ENCODE data around the gene SLC37A3. TPM values are rescaled to one million over a fixed set of nuclear protein-coding genes. Genes with fewer than 3 reads are reported as not detected.
A peak's percentile ranks its signal among the peaks of the same experiment; 100 is the strongest.
"Not testable (repeated sequence)": the region's sequence is repeated elsewhere in the genome, so short reads cannot be mapped to it uniquely, and the experiment has no call there.

Gene SLC37A3
- total and polyA plus RNA-seq, 5 experiments from 2014 or later = 7.3 to 38.3 (median 9.6) TPM

DNA sequence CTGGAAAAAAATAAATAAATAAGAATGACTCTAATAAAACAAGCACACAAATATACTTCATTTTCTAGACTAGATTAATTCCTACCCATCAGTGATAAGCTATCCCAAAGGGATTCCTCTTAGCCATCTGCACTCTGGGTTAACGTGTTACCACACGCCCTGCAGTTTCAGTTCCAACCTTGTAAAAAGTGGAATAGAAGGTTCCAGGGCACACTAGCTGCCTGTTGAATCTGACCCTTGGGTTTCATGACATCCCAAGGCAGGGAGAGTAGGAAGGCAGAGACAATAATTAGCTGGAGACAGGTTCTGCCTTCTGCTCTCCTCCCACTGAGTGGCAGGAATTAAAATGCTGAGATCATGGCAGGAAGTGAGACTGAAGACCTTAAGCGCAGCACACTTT lies 33.5 kb downstream of the SLC37A3 start:
- Mint-ChIP-seq H3K27me3 (no peaks in the 10 kb centered on the region), H3K4me3 (no peak overlapping the region), H3K4me1 (peaks cover under 1 to 7% (median 4%) of the 10 kb centered on the region in 4 donors), H3K9me3 (no peaks in the 10 kb centered on the region), H3K36me3 (peaks cover 5 to 54% (median 23%) of the 10 kb centered on the region in 3 donors), H3K27ac (peak overlapping the region in 1 of 10 donors; percentile 43)
- POLR2A ChIA-PET = no interaction called here
- no peak for ATAC-seq
- DNase-seq = no peak

DNA sequence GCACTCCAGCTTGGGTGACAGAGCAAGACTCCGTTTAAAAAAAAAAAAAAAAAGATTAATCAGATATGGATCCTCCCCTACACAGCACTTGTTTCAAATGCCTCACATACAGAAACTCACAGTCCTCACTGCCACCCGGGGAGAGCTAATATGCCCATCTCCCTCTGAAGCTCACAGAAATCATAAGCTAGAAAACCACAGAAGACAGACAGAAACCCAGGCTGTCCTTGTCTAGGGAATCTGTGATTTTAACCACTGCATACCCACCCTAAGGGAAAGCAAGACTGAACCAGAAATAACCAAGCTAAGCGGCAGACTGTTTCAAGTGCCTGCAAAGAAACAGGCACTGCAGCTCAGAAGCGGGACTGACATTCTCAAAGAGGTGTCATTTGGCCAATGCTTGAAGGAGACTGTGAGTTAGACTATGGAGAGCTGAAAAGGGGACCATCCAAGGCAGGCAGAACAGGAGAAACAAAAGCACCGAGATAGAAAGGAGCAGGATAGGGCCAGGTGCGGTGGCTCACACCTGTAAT lies 37.6 kb downstream of the SLC37A3 start:
- H3K4me3 Mint-ChIP-seq = no peak overlapping the region
- H3K27me3 Mint-ChIP-seq = no peaks in the 10 kb centered on the region
- H3K9me3 Mint-ChIP-seq = no peaks in the 10 kb centered on the region
- DNase-seq = no peak
- POLR2A ChIA-PET = no interaction called here
- peaks cover 5 to 60% (median 13%) of the 10 kb centered on the region in 3 donors for H3K36me3 Mint-ChIP-seq
- ATAC-seq = no peak
- peaks cover 5 to 25% (median 21%) of the 10 kb centered on the region in 4 donors for H3K4me1 Mint-ChIP-seq
- peak overlapping the region in 5 of 10 donors; percentile 11 to 64 (median 54) for H3K27ac Mint-ChIP-seq

DNA sequence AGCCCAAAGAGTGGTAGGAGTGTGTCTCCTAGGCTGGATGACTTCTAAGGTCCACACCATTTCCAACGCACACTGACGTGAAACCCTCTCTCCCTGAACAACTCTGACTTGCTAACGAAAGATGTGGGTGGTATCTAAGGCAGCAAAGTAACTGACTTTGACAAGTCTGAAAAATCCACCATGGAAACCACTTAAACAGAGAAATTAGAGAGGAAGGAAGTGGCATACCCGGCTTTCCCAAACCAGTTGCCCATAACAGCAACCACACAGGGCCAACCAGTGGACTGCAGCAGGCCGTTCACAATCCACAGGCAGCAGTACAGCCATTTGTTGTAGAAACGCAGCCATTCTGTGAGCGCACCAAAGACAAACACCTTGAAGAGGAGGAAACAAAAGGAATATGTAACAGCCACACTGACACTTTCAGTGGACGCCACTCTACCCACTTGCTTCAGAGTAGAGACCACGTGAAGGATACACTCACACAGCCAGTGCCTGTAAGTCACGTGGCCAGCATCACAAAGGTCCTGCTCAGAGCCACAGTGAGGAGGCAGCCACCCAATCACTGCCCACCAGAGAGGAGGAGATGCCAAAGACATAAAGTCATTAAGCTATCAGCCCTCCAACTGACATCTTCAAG lies 39.8 kb downstream of the SLC37A3 start:
- peaks cover 5 to 65% (median 14%) of the 10 kb centered on the region in 3 donors for H3K36me3 Mint-ChIP-seq
- POLR2A ChIA-PET = interaction anchor here (0.7 to 0.8 kb wide), 2 partner anchors 17 to 60 kb away, joined by 3 read pairs; no protein-coding TSS in a partner anchor
- ATAC-seq (peak in 1 of 2 donors; percentile 41), DNase-seq (no peak)
- peak overlapping the region in 8 of 10 donors; percentile 27 to 91 (median 64) for H3K4me3 Mint-ChIP-seq
- H3K27ac Mint-ChIP-seq = peak overlapping the region in 9 of 10 donors; percentile 42 to 93 (median 75)
- no peaks in the 10 kb centered on the region for H3K9me3 Mint-ChIP-seq
- H3K4me1 Mint-ChIP-seq = peaks cover 7 to 25% (median 21%) of the 10 kb centered on the region in 4 donors
- H3K27me3 Mint-ChIP-seq = no peaks in the 10 kb centered on the region

DNA sequence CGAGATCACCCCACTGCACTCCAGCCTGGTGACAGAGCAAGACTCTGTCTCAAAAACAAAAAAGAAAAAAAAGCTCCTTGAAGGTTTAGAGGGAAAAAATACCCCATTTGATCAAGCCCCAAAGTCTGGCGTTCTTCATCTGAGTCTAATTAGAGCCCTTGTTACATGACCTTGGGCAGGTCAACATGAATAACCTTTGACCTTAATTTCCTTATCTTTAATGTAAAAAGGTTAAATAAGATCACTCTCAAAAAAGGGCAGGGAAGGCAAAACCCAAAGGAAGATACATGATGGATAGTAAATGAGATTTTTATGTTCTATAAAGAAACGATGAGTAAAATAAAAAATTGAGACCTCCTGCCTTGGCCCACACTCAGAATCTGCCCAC lies 40.3 kb downstream of the SLC37A3 start:
- Mint-ChIP-seq H3K27me3 (no peaks in the 10 kb centered on the region), H3K9me3 (no peaks in the 10 kb centered on the region)

DNA sequence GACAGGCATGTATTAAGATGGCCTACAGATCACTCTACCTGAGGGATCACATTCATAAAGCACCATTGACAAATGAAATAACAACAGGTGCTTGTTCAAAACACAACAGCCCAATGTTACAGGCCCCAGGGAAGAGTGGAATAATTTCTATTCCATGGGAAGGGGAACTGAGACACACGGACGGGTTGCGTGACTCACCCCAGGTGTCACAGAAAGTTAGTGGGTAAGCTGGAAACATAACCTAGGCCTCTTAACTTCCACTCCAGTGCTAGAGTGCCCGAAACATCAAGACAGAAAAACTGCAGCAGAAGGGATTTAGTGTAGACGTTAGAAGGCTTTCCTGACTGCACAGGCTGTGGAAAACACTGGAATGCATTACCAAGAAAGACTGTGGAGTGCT lies 48.3 kb downstream of the SLC37A3 start:
- DNase-seq = no peak
- peaks cover 0 to 11% (median 1%) of the 10 kb centered on the region in 4 donors for H3K4me1 Mint-ChIP-seq
- ATAC-seq = no peak
- peaks cover 6 to 84% (median 37%) of the 10 kb centered on the region in 3 donors for H3K36me3 Mint-ChIP-seq
- peak overlapping the region in 1 of 10 donors; percentile 27 for H3K27ac Mint-ChIP-seq
- H3K9me3 Mint-ChIP-seq = no peaks in the 10 kb centered on the region
- H3K27me3 Mint-ChIP-seq = no peaks in the 10 kb centered on the region
- POLR2A ChIA-PET = no interaction called here
- no peak overlapping the region for H3K4me3 Mint-ChIP-seq

More for the DNA sequence above, 40.3 kb downstream of the SLC37A3 start:
- H3K27ac Mint-ChIP-seq = peak overlapping the region in 6 of 10 donors; percentile 42 to 93 (median 74)
- H3K4me1 Mint-ChIP-seq = peaks cover 9 to 25% (median 21%) of the 10 kb centered on the region in 4 donors
- H3K4me3 Mint-ChIP-seq = no peak overlapping the region
- POLR2A ChIA-PET = interaction anchor here (0.7 kb wide), 1 partner anchor 60 kb away, joined by 3 read pairs; no protein-coding TSS in a partner anchor
- peaks cover 5 to 70% (median 14%) of the 10 kb centered on the region in 3 donors for H3K36me3 Mint-ChIP-seq
- ATAC-seq = no peak
- no peak for DNase-seq

DNA sequence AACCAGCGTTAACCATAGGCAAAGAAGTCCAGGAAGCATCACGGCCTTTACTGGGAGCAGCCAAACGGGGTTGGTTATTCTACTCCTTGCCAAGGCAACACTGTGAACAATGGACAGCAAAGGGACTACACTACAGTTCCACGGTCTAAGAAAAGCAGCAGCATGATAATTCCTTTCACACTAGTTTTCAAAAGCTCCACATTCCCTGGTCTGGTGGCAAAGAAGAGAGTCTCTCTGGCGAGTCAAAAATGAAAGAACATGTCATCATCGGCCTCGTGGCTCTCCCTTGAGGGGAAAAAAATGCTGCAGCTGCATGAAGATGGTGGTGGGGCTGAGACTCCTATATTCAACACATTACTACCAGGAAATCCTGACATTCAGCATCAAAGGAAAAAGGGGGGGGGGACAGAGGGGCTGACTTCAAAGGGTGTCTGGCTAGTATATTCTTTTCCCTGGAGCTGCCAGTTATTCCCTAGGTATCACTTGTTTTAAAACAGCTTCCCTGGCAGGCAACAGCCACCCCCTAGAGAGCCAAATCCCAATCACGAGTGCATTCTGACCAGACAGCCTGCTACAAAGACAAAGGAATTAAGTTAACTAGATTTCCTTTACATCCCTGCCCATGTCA lies 49.1 kb downstream of the SLC37A3 start:
- DNase-seq = no peak
- Mint-ChIP-seq H3K27ac (peak overlapping the region in 3 of 10 donors; percentile 21 to 88 (median 54)), H3K4me3 (no peak overlapping the region), H3K36me3 (peaks cover 6 to 81% (median 33%) of the 10 kb centered on the region in 3 donors), H3K27me3 (no peaks in the 10 kb centered on the region), H3K4me1 (peaks cover 0 to 11% (median 1%) of the 10 kb centered on the region in 4 donors), H3K9me3 (no peaks in the 10 kb centered on the region)
- no peak for ATAC-seq
- POLR2A ChIA-PET = no interaction called here

DNA sequence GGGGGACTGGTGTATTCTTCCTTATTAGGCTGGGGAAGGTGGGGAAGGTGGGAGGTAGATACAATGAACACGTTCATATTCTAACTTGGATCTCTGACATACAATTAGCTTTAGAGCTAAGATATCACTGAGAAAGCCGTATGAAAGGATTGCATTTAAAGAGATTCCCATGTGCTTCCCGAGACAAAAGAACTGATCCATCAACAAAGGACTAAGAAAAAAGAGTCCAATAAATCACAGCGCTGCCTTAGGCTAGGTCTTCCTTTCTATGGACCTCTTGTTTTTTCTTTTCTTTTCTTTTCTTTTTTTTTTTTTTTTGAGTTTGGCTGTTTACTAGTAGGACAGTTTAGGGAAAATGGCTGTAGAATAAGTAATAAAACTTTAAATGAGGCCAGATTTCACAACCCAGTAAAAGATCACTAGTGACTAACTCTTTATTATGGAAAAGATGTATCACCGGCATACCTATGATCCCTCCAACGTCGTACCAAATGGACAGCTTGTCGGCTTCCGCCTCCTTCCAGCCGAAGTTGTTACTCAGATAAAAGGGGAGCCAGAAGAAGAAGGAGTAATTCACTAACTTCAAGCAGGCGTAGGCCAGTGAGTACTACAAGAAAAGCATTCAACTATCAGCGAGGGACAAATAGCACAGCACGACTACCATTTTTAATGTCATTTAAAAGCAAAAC lies 50.0 kb downstream of the SLC37A3 start:
- Mint-ChIP-seq H3K36me3 (peaks cover 6 to 83% (median 34%) of the 10 kb centered on the region in 3 donors), H3K9me3 (no peaks in the 10 kb centered on the region), H3K27ac (peak overlapping the region in 1 of 10 donors; percentile 73), H3K4me1 (peaks cover 0 to 11% (median under 1%) of the 10 kb centered on the region in 4 donors), H3K27me3 (no peaks in the 10 kb centered on the region), H3K4me3 (no peak overlapping the region)
- no peak for ATAC-seq
- no peak for DNase-seq
- POLR2A ChIA-PET = interaction anchor here (0.7 kb wide), 1 partner anchor 55 kb away, joined by 4 read pairs; no protein-coding TSS in a partner anchor

DNA sequence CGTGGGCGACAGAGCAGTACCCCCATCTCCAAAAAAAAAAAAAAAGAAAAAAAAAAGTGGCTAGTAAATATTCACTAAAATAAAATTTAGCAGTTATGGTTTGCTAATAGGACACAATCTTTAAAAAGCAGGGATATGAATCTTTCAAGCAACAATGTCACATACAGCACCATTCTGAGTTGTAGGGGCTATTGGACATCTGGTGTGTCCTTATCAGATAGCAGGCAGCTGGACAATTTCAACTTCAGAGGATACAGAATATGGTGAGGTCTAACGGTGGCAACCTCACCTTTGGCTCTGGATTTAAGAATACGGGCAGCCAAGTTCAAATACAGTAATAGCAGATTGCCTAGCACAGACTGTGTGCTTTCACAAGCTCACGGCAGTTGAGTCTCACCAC lies 51.1 kb downstream of the SLC37A3 start:
- peak overlapping the region in 1 of 10 donors; percentile 1 for H3K27ac Mint-ChIP-seq
- POLR2A ChIA-PET = interaction anchor here (0.7 kb wide), 1 partner anchor 35 kb away, joined by 4 read pairs; no protein-coding TSS in a partner anchor
- DNase-seq = no peak
- ATAC-seq = no peak
- H3K27me3 Mint-ChIP-seq = no peaks in the 10 kb centered on the region
- H3K4me1 Mint-ChIP-seq = peaks cover 0 to 11% (median under 1%) of the 10 kb centered on the region in 4 donors
- H3K36me3 Mint-ChIP-seq = peaks cover 8 to 83% (median 33%) of the 10 kb centered on the region in 3 donors
- H3K9me3 Mint-ChIP-seq = no peaks in the 10 kb centered on the region
- no peak overlapping the region for H3K4me3 Mint-ChIP-seq

DNA sequence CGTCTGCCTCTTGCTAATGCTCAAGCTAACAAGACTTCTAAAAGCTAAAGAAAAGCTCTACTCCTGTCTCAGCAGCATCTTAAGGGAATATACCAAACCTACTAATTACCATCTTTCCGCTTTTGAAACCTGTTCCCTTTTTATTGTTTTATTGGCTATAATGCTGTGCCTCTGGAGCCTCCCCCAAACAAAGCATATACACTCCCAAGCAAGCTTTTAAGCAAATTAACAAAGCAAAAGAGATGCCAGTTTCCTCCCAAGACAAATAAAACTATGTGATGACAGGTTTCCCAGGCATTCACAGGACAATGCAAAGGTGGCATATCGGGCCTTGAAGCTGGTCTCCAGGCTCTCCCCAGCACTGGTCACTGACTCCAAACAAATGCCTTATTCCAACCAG lies 52.9 kb downstream of the SLC37A3 start:
- no peak for ATAC-seq
- no peaks in the 10 kb centered on the region for H3K27me3 Mint-ChIP-seq
- no peak overlapping the region for H3K27ac Mint-ChIP-seq
- DNase-seq = no peak
- no peak overlapping the region for H3K4me3 Mint-ChIP-seq
- peaks cover 18 to 85% (median 21%) of the 10 kb centered on the region in 3 donors for H3K36me3 Mint-ChIP-seq
- no peaks in the 10 kb centered on the region for H3K9me3 Mint-ChIP-seq
- H3K4me1 Mint-ChIP-seq = peaks cover 0 to 11% (median under 1%) of the 10 kb centered on the region in 4 donors
- POLR2A ChIA-PET = no interaction called here

DNA sequence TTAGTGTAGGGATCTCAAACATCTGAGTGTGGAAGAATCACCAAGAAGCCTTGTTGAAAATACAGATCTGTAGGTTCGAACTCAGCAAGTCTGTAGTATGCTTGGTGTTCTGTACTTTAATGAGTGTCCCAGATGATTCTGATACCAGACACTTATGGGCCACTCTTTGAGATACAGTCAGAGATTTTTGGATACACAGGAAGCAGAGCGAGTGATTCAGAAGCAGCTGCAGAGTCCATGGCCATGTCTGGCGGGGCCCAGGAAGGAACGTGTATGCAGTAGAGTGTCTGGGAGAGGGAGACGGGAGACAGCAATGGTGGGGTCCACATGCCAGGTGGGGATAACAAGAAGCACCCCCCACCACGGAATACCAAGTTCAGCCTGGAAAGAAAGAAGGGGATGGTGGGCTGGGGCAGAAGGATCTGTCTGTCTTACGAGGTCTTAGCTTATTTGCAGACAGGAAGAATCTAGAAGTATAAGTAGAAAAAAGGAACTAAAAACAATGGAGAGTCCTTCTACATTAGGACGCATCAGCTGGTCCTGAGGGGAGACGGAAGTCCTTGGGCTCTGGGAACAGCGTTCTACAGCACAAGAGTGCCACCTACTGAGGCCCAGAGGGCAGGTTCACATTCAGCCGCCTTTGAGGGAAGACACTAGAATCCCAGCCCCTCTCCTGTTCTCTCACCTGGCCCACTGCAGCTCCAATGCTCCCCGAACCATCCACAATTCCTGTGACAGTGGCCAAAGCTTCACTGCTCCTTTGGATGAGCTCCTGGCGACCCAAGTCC lies 55.4 kb downstream of the SLC37A3 start:
- POLR2A ChIA-PET = no interaction called here

DNA sequence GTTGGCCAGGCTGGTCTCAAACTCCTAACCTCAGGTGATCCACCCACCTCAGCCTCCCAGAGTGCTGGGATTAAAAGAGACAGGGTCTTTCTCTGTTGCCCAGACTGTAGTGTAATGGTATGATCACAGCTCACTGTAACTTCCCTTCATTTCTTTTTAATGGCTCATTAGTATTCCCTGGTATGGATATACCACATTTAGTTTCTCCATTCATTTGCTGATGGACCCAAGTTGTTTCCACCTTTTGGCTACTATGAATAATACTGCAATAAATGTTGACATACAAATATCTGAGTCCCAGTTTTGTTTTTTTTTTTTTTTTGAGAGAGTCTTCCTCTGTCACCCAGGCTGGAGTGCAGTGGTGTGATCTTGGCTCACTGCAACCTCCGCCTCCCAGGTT lies 59.4 kb downstream of the SLC37A3 start:
- H3K4me1 Mint-ChIP-seq, ATAC-seq, H3K27me3 Mint-ChIP-seq, POLR2A ChIA-PET, H3K4me3 Mint-ChIP-seq, H3K9me3 Mint-ChIP-seq, DNase-seq: not testable (repeated sequence)
- Mint-ChIP-seq H3K27ac (peak overlapping the region in 1 of 10 donors; percentile 11), H3K36me3 (peaks cover 18 to 83% (median 24%) of the 10 kb centered on the region in 3 donors)

More for the DNA sequence above, 55.4 kb downstream of the SLC37A3 start:
- ATAC-seq (no peak), DNase-seq (no peak)
- Mint-ChIP-seq H3K4me1 (peaks cover 0 to 1% (median 0%) of the 10 kb centered on the region in 4 donors), H3K27ac (peak overlapping the region in 2 of 10 donors; percentile 10 to 55), H3K27me3 (no peaks in the 10 kb centered on the region), H3K36me3 (peaks cover 18 to 74% (median 23%) of the 10 kb centered on the region in 3 donors), H3K9me3 (no peaks in the 10 kb centered on the region), H3K4me3 (no peak overlapping the region)
